Astrocyte (in vitro differentiated cells and primary cell): Measurements from ENCODE around the gene SMIM35.

ENCODE experiments used
- CTCF ChIP-seq: IDR thresholded peaks from 2 replicates; pipeline ENCODE4 v1.5.1; 2011; ENCODE audit warnings: low read depth, mild to moderate bottlenecking, inconsistent platforms, low read length, moderate library complexity; ENCODE audit not compliant: insufficient read depth
- EZH2 ChIP-seq: IDR thresholded peaks from 2 replicates; pipeline ENCODE4 v1.6.1; 2012; ENCODE audit warnings: mild to moderate bottlenecking, low read length, inconsistent platforms; ENCODE audit not compliant: insufficient read depth

DNA sequence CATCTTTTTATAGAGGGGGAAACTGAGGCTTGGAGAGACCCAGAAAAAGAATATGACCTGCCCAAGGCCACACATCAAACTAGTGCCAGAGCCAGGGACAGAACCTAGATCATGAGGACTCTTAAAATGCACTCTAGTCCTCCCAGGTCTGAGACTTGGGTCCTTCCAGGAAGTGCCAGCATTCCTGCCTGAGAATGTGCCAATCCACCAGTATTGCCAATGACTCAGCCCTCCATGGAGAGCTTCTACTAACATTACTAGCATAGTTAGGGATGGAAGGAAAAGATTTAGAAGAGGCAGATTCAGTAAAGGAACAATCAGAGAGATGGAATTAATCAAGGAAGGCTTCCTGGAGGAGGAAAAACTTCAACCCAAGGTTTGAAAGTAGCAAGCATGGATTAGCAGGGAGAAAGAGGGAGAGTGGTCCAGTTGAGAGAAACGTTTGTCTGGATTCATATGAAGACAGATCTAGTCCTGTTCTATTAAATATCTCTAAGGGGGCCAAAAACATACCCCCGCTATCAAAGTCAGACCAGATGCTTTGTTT is 20.1 kb upstream of the SMIM35 start:
- no peak for TF ChIP-seq CTCF
- TF ChIP-seq EZH2 = no peak
